GM12878 (cell line): ENCODE data around the gene PTPRN2.

ENCODE experiments used
- CREB1 ChIP-seq: IDR thresholded peaks from 2 replicates; pipeline ENCODE4 v1.6.1; 2012; ENCODE audit warnings: low read depth, mild to moderate bottlenecking, inconsistent platforms
- NFIC ChIP-seq: IDR thresholded peaks from 2 replicates; pipeline ENCODE4 v1.6.1; 2012; ENCODE audit warnings: low read depth, mild to moderate bottlenecking, inconsistent platforms, low read length, moderate library complexity
- TCF12 ChIP-seq: IDR thresholded peaks from 2 replicates; pipeline ENCODE4 v1.6.1; 2011; ENCODE audit warnings: low read depth, mild to moderate bottlenecking, low read length

DNA sequence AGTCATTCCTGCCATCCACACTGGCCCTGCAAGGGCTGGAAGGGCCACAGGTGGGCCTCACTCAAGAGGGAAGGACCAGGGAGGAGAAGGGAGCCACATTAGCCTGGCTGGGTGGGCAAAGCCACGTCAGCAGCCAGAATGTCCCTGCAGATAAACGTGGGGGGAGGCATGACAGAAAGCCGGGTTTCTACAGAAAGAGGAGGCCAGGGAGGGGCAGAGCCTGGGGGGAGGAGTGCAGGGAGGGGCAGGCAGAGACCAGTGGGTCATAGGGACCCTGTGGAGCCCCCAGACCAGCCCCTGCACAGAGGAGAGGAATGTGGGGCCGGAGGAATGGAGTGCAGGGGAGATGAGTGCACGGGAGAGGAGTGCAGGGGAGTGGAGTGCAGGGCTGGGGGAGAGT lies 590.2 kb downstream of the PTPRN2 start:
- TF ChIP-seq CREB1: no peak
- no peak for TF ChIP-seq NFIC
- TF ChIP-seq TCF12: no peak
